ENCODE data around the gene CEP152.

The CEP152 gene

DNA sequence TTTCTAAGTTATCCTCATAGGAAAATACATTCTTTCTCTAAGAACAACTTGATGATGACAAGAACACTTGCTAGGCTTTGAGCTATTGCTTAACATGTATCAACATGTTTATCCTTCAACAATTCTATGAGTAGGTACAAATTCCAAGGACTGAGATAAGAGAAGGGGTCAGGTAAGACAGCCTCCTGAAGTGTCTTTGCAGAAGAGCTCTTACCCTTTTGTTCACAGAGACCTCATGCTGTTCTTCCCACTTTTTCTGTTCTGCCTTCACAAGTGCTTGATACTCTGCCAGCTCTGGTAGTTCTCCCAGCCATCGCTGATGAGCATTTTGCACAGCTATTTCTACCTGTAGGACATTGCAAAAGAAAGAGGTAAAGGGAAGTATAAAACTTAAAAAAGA is 50.9 kb downstream of the CEP152 start:
- no peak for DNase-seq (ENCODE audit: low read depth)
- TF ChIP-seq, protein P1, sequence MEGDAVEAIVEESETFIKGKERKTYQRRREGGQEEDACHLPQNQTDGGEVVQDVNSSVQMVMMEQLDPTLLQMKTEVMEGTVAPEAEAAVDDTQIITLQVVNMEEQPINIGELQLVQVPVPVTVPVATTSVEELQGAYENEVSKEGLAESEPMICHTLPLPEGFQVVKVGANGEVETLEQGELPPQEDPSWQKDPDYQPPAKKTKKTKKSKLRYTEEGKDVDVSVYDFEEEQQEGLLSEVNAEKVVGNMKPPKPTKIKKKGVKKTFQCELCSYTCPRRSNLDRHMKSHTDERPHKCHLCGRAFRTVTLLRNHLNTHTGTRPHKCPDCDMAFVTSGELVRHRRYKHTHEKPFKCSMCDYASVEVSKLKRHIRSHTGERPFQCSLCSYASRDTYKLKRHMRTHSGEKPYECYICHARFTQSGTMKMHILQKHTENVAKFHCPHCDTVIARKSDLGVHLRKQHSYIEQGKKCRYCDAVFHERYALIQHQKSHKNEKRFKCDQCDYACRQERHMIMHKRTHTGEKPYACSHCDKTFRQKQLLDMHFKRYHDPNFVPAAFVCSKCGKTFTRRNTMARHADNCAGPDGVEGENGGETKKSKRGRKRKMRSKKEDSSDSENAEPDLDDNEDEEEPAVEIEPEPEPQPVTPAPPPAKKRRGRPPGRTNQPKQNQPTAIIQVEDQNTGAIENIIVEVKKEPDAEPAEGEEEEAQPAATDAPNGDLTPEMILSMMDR (IDR thresholded peaks at IDR 0.05; ENCODE audit: low read depth, low read length, missing control alignments) = no peak
- no peak overlapping the region for H3K4me3 ChIP-seq (ENCODE audit: low read depth, low read length)

DNA sequence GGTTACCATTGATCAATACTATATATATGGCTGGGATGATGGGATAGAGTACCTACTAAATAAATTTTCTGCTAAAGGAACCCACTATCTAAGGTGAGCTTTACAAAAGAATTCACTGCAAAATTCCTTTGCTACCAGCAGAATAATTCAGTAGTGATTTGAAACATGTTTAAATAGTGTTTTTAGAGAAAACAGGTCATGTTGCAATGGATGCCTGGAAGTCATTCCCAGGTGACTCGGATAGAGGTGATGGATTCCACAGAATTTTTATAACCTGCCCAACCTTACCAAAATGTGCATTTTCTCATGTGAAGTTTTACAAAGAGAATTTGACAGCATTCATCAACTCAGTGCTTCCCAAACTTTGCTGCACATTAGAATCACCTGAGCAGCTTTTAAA is 53.2 kb downstream of the CEP152 start:
- TF ChIP-seq, protein P1 (IDR thresholded peaks at IDR 0.05; ENCODE audit: low read depth, low read length, missing control alignments) = no peak
- no peak for DNase-seq (ENCODE audit: low read depth)
- no peak overlapping the region for H3K4me3 ChIP-seq (ENCODE audit: low read depth, low read length)

DNA sequence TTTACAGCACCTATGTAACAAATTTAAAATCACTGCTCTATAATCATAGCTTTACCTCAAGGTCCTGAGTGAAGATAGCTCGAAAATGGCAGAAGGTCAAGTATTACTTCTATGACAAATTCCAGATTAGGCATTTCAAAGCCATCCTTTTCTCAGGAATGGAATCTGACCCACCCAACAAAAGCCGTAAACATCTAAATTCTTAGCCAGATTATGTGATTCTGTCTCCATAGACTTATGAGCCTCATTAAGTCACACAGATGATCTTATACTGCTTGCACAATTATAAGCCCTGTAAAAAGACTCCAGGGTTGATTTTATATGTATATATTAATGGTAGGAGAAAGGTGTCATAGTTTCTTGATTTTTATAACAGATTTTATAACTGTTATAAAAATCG is 56.9 kb downstream of the CEP152 start:
- TF ChIP-seq, protein P1 (IDR thresholded peaks at IDR 0.05; ENCODE audit: low read depth, low read length, missing control alignments) = no peak
- H3K4me3 ChIP-seq (ENCODE audit: low read depth, low read length) = no peak overlapping the region
- no peak for DNase-seq (ENCODE audit: low read depth)

DNA sequence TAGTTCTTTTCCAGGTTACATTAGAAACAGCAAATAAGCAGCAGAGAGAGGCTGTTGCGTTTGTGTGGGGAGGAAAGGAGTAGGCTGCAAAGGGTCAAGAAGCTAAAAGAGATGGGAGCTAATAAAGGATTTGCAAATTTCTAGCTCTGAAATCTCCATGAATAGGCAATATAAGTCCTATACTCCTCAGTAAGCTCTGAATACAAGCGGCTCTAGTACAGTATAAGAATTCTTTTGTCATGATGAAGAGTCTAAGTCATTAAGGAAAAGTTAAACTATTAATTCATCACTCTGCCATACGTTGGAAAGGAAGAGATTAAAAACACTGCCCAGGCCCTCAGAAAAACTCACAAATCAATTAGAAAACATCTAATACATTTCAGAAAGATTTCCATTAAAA is 59.3 kb downstream of the CEP152 start:
- no peak for DNase-seq (ENCODE audit: low read depth)
- TF ChIP-seq, protein P1 (IDR thresholded peaks at IDR 0.05; ENCODE audit: low read depth, low read length, missing control alignments) = no peak
- no peak overlapping the region for H3K4me3 ChIP-seq (ENCODE audit: low read depth, low read length)

DNA sequence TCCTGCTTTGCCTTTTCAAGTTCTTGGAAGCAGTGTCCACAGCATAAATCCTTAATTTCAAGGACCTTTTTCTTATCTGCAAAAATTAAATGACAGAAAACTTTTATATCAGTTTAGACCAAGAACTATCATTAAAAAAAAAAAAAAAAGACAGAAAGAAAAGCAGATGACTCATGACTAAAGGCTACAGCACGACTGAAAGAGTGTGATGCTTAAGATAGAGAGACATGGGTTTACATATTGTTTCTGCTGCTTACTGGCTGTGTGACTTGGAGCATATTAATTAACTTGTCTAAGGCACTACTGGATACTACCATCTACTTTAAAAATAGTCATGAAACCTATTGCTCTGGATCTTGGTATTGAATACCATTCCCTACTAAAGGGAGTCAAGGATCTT is 62.3 kb downstream of the CEP152 start:
- no peak for DNase-seq (ENCODE audit: low read depth)
- H3K4me3 ChIP-seq (ENCODE audit: low read depth, low read length) = no peak overlapping the region
- TF ChIP-seq, protein P1 (IDR thresholded peaks at IDR 0.05; ENCODE audit: low read depth, low read length, missing control alignments) = no peak

DNA sequence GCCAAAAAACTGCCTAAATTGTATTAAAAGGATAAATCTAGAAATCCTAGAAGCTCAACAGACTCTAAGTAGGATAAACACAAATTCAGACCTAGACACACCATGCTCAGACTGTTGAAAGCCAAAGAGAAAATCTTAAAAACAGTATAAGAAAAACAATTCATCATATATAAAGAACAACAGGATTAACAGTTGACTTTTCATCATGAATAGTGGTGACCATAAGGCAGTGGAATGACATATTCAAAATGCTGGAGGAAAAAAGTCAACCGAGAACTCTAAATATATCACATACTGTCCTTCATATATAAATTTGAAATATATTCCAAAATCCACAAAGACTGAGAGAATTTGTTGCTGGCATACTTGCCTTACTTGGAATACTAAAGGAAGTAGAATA is 77.3 kb downstream of the CEP152 start:
- no peak for DNase-seq (ENCODE audit: low read depth)
- no peak overlapping the region for H3K4me3 ChIP-seq (ENCODE audit: low read depth, low read length)
- TF ChIP-seq, protein P1 (IDR thresholded peaks at IDR 0.05; ENCODE audit: low read depth, low read length, missing control alignments) = no peak

DNA sequence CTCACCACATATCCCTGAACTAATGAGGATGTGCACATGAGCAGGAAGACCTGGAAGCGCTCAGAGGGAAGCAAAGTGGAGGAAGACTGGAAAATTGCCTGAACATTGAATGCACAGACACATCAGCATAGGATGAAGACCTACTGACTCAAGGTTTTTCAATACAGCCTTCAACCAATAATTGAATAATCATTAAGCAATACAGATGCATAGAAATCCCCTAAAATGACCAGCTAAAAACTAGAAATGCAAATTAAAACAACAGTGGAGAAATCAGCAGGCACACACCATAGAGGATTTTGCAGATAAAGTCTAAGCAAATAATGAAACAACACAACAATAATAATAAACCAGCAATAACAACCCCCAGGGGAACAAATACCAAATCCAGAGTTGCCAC is 80.4 kb downstream of the CEP152 start:
- TF ChIP-seq, protein P1 (IDR thresholded peaks at IDR 0.05; ENCODE audit: low read depth, low read length, missing control alignments) = no peak
- DNase-seq (ENCODE audit: low read depth) = no peak
- no peak overlapping the region for H3K4me3 ChIP-seq (ENCODE audit: low read depth, low read length)

Measured in GM12864 (cell line).